ENCODE data around the gene S100A14.
A peak's percentile ranks its signal among the peaks of the same experiment; 100 is the strongest.

Gene S100A14

DNA sequence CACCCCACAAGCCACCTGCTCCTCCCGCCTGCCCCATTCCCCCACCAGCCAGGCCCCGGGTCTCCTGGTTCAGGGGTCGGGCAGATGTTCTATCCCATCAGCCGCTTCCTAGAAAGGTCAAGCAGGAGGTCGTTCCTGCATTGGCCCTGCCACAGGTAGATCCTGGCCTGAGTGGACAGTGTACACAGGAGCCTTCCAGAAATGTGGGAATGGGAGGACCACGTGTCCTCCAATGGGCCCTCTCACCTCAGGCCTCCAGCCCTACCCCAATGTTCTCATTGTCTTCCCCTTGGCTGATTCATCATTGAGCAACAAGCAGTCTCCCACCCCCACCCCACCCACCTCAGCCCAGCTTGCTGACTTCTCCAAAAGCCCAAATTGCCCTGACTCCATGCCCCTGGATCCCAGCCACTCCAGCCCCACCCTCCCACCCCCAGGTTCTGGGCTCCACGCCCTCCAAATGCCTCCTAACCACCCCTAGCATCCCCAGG lies 5.3 kb downstream of the S100A14 start:
- Histone ChIP-seq H3K27ac (ENCODE audit: low read depth, low read length) (peak overlapping the region; percentile 97), H3K9ac (ENCODE audit: low read length in 5 of 5) (peak overlapping the region in 2 of 5 donors; percentile 21 to 26), H3K9me3 (ENCODE audit: control insufficient read depth in 5 of 5, low read length in 5 of 5) (no peaks in the 10 kb centered on the region), H3K4me1 (ENCODE audit: control insufficient read depth in 5 of 5, insufficient read depth in 5 of 5, low read length in 5 of 5) (peaks cover 10 to 63% (median 47%) of the 10 kb centered on the region in 5 donors), H3K4me3 (ENCODE audit: low read depth in 1 of 5, low read length in 5 of 5) (peak overlapping the region in 1 of 5 donors; percentile 86), H3K27me3 (ENCODE audit: control insufficient read depth in 5 of 5, insufficient read depth in 4 of 5, low read length in 5 of 5) (no peaks in the 10 kb centered on the region), H3K36me3 (ENCODE audit: control insufficient read depth in 5 of 5, insufficient read depth in 5 of 5, low read length in 5 of 5) (peaks cover 0 to 21% (median 15%) of the 10 kb centered on the region in 5 donors)

- Histone ChIP-seq H3K27ac (ENCODE audit: low read depth, low read length) (peak overlapping the region; percentile 97), H3K4me3 (ENCODE audit: low read depth in 1 of 5, low read length in 5 of 5) (no peak overlapping the region), H3K4me1 (ENCODE audit: control insufficient read depth in 5 of 5, insufficient read depth in 5 of 5, low read length in 5 of 5) (peaks cover 10 to 63% (median 47%) of the 10 kb centered on the region in 5 donors)
Observed at GRCh38 chr1:153610334-153610733, 5.8 kb downstream of the S100A14 start.

GRCh38 chr1:153609585-153609907 lies 6.6 kb downstream of the S100A14 start:
- Histone ChIP-seq H3K36me3 (ENCODE audit: control insufficient read depth in 5 of 5, insufficient read depth in 5 of 5, low read length in 5 of 5) (peaks cover 0 to 23% (median 15%) of the 10 kb centered on the region in 5 donors), H3K9me3 (ENCODE audit: control insufficient read depth in 5 of 5, low read length in 5 of 5) (no peaks in the 10 kb centered on the region), H3K27me3 (ENCODE audit: control insufficient read depth in 5 of 5, insufficient read depth in 4 of 5, low read length in 5 of 5) (no peaks in the 10 kb centered on the region), H3K4me3 (ENCODE audit: low read depth in 1 of 5, low read length in 5 of 5) (peak overlapping the region in 2 of 5 donors; percentile 73 to 77), H3K9ac (ENCODE audit: low read length in 5 of 5) (peak overlapping the region in 4 of 5 donors; percentile 25 to 93 (median 86)), H3K27ac (ENCODE audit: low read depth, low read length) (peak overlapping the region; percentile 97), H3K4me1 (ENCODE audit: control insufficient read depth in 5 of 5, insufficient read depth in 5 of 5, low read length in 5 of 5) (peaks cover 10 to 62% (median 47%) of the 10 kb centered on the region in 5 donors)

More at GRCh38 chr1:153610334-153610733, 5.8 kb downstream of the S100A14 start:
- Histone ChIP-seq H3K27me3 (ENCODE audit: control insufficient read depth in 5 of 5, insufficient read depth in 4 of 5, low read length in 5 of 5) (no peaks in the 10 kb centered on the region), H3K9me3 (ENCODE audit: control insufficient read depth in 5 of 5, low read length in 5 of 5) (no peaks in the 10 kb centered on the region), H3K36me3 (ENCODE audit: control insufficient read depth in 5 of 5, insufficient read depth in 5 of 5, low read length in 5 of 5) (peaks cover 0 to 23% (median 15%) of the 10 kb centered on the region in 5 donors), H3K9ac (ENCODE audit: low read length in 5 of 5) (peak overlapping the region in 4 of 5 donors; percentile 21 to 91 (median 53))

DNA sequence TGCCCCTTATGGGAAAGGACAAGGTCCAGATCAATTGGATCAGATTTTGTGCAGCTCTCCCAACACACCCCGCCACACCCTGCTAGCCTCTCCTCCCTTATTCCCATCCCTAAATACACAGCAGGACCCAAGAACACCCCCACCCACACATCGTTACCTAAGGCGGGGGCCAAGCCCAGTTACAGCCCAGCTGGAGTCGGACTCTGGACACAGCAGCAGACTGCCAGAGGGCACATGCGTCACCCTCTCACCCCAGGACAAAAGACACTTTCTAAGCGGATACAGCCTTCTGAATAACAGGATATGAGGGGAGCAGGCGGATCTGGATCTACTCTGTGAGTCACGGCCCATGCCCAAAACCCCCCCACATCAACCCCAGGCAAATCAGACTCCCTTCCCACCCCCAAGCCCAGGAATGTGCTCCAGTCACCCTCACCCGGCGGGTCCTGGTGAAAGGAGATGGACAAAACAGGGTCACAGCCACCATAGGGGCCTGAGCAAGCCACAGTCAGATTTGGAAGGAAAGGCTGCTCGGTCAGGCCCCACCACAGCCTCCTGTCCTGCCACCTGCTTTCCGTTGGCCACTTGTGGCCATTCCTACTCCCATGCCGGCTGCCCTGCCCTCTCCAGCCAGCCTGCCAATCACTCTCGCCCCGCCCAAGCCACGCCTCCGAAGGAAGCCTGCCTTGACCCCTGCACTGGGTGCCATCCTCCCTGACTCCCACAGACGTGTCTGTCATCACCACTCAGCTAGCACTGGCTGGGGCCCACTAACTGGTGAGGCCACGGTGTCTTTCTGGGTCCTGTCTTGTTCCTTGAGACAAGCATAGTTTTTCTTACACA lies 7.2 kb downstream of the S100A14 start:
- Histone ChIP-seq H3K9ac (ENCODE audit: low read length in 5 of 5) (peak overlapping the region; percentile 48 to 93 (median 82)), H3K36me3 (ENCODE audit: control insufficient read depth in 5 of 5, insufficient read depth in 5 of 5, low read length in 5 of 5) (peaks cover 0 to 23% (median 15%) of the 10 kb centered on the region in 5 donors), H3K27me3 (ENCODE audit: control insufficient read depth in 5 of 5, insufficient read depth in 4 of 5, low read length in 5 of 5) (no peaks in the 10 kb centered on the region), H3K4me1 (ENCODE audit: control insufficient read depth in 5 of 5, insufficient read depth in 5 of 5, low read length in 5 of 5) (peaks cover 10 to 58% (median 47%) of the 10 kb centered on the region in 5 donors), H3K9me3 (ENCODE audit: control insufficient read depth in 5 of 5, low read length in 5 of 5) (no peaks in the 10 kb centered on the region), H3K27ac (ENCODE audit: low read depth, low read length) (peak overlapping the region; percentile 97), H3K4me3 (ENCODE audit: low read depth in 1 of 5, low read length in 5 of 5) (peak overlapping the region; percentile 33 to 77 (median 70))

GRCh38 chr1:153608089-153608682 lies 7.9 kb downstream of the S100A14 start:
- Histone ChIP-seq H3K27me3 (ENCODE audit: control insufficient read depth in 5 of 5, insufficient read depth in 4 of 5, low read length in 5 of 5) (no peaks in the 10 kb centered on the region), H3K36me3 (ENCODE audit: control insufficient read depth in 5 of 5, insufficient read depth in 5 of 5, low read length in 5 of 5) (peaks cover 0 to 23% (median 15%) of the 10 kb centered on the region in 5 donors), H3K4me3 (ENCODE audit: low read depth in 1 of 5, low read length in 5 of 5) (peak overlapping the region; percentile 25 to 77 (median 70)), H3K9ac (ENCODE audit: low read length in 5 of 5) (peak overlapping the region; percentile 11 to 92 (median 82)), H3K27ac (ENCODE audit: low read depth, low read length) (peak overlapping the region; percentile 97), H3K9me3 (ENCODE audit: control insufficient read depth in 5 of 5, low read length in 5 of 5) (no peaks in the 10 kb centered on the region), H3K4me1 (ENCODE audit: control insufficient read depth in 5 of 5, insufficient read depth in 5 of 5, low read length in 5 of 5) (peaks cover 10 to 56% (median 47%) of the 10 kb centered on the region in 5 donors)

DNA sequence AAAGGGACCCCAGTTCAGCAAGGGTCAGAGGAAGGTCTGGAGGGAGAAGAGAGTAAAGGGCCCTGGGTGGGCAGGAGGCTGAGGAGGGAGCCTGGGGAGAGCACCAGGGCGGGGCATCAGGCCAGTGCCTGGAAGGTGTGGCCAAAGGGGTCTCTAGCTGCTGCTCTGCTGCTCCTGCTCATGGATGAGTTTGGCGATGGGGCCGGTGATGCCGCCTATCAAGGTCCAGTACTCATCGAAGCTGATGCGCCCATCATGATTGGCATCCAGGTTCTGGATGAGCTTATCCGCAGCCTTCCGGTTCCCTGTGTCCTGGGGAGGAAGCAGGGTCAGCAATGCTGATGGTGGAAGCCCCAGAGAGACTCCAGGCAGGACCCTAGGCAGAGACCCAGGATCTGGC lies 8.7 kb downstream of the S100A14 start:
- Histone ChIP-seq H3K4me3 (ENCODE audit: low read depth in 1 of 5, low read length in 5 of 5) (peak overlapping the region in 4 of 5 donors; percentile 67 to 77 (median 72)), H3K9me3 (ENCODE audit: control insufficient read depth in 5 of 5, low read length in 5 of 5) (no peaks in the 10 kb centered on the region), H3K4me1 (ENCODE audit: control insufficient read depth in 5 of 5, insufficient read depth in 5 of 5, low read length in 5 of 5) (peaks cover 10 to 52% (median 47%) of the 10 kb centered on the region in 5 donors), H3K27me3 (ENCODE audit: control insufficient read depth in 5 of 5, insufficient read depth in 4 of 5, low read length in 5 of 5) (no peaks in the 10 kb centered on the region), H3K9ac (ENCODE audit: low read length in 5 of 5) (peak overlapping the region in 3 of 5 donors; percentile 2 to 91 (median 24)), H3K36me3 (ENCODE audit: control insufficient read depth in 5 of 5, insufficient read depth in 5 of 5, low read length in 5 of 5) (peaks cover 0 to 23% (median 15%) of the 10 kb centered on the region in 5 donors), H3K27ac (ENCODE audit: low read depth, low read length) (peak overlapping the region; percentile 97)

DNA sequence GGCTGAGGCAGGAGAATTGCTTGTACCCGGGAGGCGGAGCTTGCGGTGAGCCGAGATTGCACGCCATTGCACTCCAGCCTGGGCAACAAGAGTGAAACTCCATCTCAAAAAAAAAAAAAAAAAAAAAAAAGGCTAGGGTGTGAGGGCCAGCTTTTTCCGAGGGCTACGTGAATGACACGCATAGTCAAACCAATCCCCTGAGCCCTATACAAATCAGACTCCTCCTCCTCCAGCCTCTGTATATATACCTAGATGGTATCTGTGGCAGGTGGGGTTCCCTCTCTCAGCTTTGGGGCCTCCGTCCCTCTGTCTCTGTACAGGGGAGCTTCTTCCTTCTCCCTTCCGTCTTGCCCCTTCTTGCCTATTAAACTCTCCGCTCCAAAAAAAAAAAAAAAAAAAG lies 9.9 kb downstream of the S100A14 start:
- no peaks in the 10 kb centered on the region for H3K27me3 ChIP-seq (ENCODE audit: control insufficient read depth in 5 of 5, insufficient read depth in 4 of 5, low read length in 5 of 5)

DNA sequence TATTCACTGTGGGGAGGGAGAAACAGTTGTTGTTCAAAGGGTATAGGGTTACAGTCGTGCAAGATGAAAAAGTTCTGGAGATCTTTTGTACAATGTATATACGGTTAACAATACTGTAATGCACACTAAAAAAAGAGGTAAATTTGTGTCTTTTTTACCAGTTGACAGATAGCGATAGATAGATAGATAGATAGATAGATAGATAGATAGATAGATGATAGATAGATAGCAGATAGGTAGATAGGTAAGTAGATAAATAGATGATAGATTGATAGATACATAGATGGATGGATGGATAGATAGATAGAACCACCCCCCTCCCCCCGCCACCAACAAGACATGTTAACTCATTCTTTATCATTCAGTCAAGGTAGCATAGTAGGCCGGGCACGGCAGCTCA lies 13.4 kb downstream of the S100A14 start:
- no peak overlapping the region for H3K9ac ChIP-seq (ENCODE audit: low read length in 5 of 5)
- no peaks in the 10 kb centered on the region for H3K27me3 ChIP-seq (ENCODE audit: control insufficient read depth in 5 of 5, insufficient read depth in 4 of 5, low read length in 5 of 5)
- H3K9me3 ChIP-seq (ENCODE audit: control insufficient read depth in 5 of 5, low read length in 5 of 5) = no peaks in the 10 kb centered on the region
- peaks cover 0 to 21% (median 15%) of the 10 kb centered on the region in 5 donors for H3K36me3 ChIP-seq (ENCODE audit: control insufficient read depth in 5 of 5, insufficient read depth in 5 of 5, low read length in 5 of 5)
- no peak overlapping the region for H3K4me3 ChIP-seq (ENCODE audit: low read depth in 1 of 5, low read length in 5 of 5)
- peaks cover 4 to 28% (median 24%) of the 10 kb centered on the region in 5 donors for H3K4me1 ChIP-seq (ENCODE audit: control insufficient read depth in 5 of 5, insufficient read depth in 5 of 5, low read length in 5 of 5)
- H3K27ac ChIP-seq (ENCODE audit: low read depth, low read length) = no peak overlapping the region

More for the DNA sequence above, 9.9 kb downstream of the S100A14 start:
- Histone ChIP-seq H3K36me3 (ENCODE audit: control insufficient read depth in 5 of 5, insufficient read depth in 5 of 5, low read length in 5 of 5) (peaks cover 0 to 23% (median 15%) of the 10 kb centered on the region in 5 donors), H3K9me3 (ENCODE audit: control insufficient read depth in 5 of 5, low read length in 5 of 5) (no peaks in the 10 kb centered on the region), H3K4me1 (ENCODE audit: control insufficient read depth in 5 of 5, insufficient read depth in 5 of 5, low read length in 5 of 5) (peaks cover 10 to 40% (median 37%) of the 10 kb centered on the region in 5 donors), H3K4me3 (ENCODE audit: low read depth in 1 of 5, low read length in 5 of 5) (no peak overlapping the region), H3K27ac (ENCODE audit: low read depth, low read length) (peak overlapping the region; percentile 97), H3K9ac (ENCODE audit: low read length in 5 of 5) (no peak overlapping the region)

DNA sequence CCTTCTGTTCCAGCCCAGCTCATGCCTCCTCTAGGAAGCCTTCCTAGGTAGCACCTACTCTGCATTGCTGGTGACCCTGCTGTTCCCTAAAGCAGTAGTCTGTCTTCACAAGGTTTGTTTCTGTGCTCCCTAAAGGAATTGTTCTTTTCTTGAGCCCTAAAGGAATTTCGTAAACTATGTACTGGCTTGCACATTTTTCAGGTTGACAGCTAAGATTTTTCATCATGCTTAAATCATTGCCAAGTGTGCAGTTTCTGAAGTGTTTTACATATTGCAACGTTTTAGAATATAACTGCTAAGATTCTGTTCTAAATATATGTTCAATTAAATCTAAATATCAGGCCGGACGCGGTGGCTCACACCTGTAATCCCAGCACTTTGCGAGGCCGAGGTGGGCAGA lies 16.3 kb downstream of the S100A14 start:
- H3K4me3 ChIP-seq (ENCODE audit: low read depth in 1 of 5, low read length in 5 of 5) = peak overlapping the region in 1 of 5 donors; percentile 11
- no peaks in the 10 kb centered on the region for H3K9me3 ChIP-seq (ENCODE audit: control insufficient read depth in 5 of 5, low read length in 5 of 5)
- no peak overlapping the region for H3K9ac ChIP-seq (ENCODE audit: low read length in 5 of 5)
- no peaks in the 10 kb centered on the region for H3K27me3 ChIP-seq (ENCODE audit: control insufficient read depth in 5 of 5, insufficient read depth in 4 of 5, low read length in 5 of 5)
- peaks cover 4 to 22% (median 16%) of the 10 kb centered on the region in 5 donors for H3K4me1 ChIP-seq (ENCODE audit: control insufficient read depth in 5 of 5, insufficient read depth in 5 of 5, low read length in 5 of 5)
- H3K27ac ChIP-seq (ENCODE audit: low read depth, low read length) = no peak overlapping the region
- no peaks in the 10 kb centered on the region for H3K36me3 ChIP-seq (ENCODE audit: control insufficient read depth in 5 of 5, insufficient read depth in 5 of 5, low read length in 5 of 5)
